Measurements from ENCODE around the gene CDC16. TPM values are rescaled to one million over a fixed set of nuclear protein-coding genes. Genes with fewer than 3 reads are reported as not detected.

The CDC16 gene
- total RNA-seq (57.7 TPM), polyA plus RNA-seq (ENCODE audit: insufficient read depth, low read depth, low replicate concordance) (49.3 TPM)
- long read RNA-seq, donor 1, transcript CDC16-203 (18 exons, 2,203 nt): major isoform, 5 of 9 reads
- long read RNA-seq, donor 1, partial matches to known transcripts: 0 of 9 reads
- long read RNA-seq, donor 1, other reads (novel, unspliced or antisense): 0 of 9 reads
- long read RNA-seq, donor 2, partial matches to known transcripts: 9 of 15 reads
- long read RNA-seq, donor 2, other reads (novel, unspliced or antisense): 0 of 15 reads
- long read RNA-seq, donor 3, transcript CDC16-203 (18 exons, 2,203 nt): major isoform, 11 of 19 reads
- long read RNA-seq, donor 3, partial matches to known transcripts: 0 of 19 reads
- long read RNA-seq, donor 3, other reads (novel, unspliced or antisense): 0 of 19 reads
- long read RNA-seq, donor 4, transcript CDC16-203 (18 exons, 2,203 nt): major isoform, 6 of 14 reads
- long read RNA-seq, donor 4, partial matches to known transcripts: 0 of 14 reads
- long read RNA-seq, donor 4, other reads (novel, unspliced or antisense): 0 of 14 reads
- long read RNA-seq, donor 5: 0 reads
- long read RNA-seq, donor 6, transcript CDC16-203 (18 exons, 2,203 nt): major isoform, 7 of 11 reads
- long read RNA-seq, donor 6, partial matches to known transcripts: 0 of 11 reads
- long read RNA-seq, donor 6, other reads (novel, unspliced or antisense): 0 of 11 reads
- long read RNA-seq, donor 7, transcript CDC16-203 (18 exons, 2,203 nt): major isoform, 14 of 34 reads
- long read RNA-seq, donor 7, partial matches to known transcripts: 3 of 34 reads
- long read RNA-seq, donor 7, other reads (novel, unspliced or antisense): 12 of 34 reads
- long read RNA-seq, donor 8, partial matches to known transcripts: 0 of 7 reads
- long read RNA-seq, donor 8, other reads (novel, unspliced or antisense): 0 of 7 reads
- long read RNA-seq, donor 9, partial matches to known transcripts: 0 of 2 reads
- long read RNA-seq, donor 9, other reads (novel, unspliced or antisense): 0 of 2 reads
- long read RNA-seq, donor 10, partial matches to known transcripts: 0 of 10 reads
- long read RNA-seq, donor 10, other reads (novel, unspliced or antisense): 0 of 10 reads

GRCh38 chr13:114234645-114235421 is at the start of gene CDC16:
CDC16 (plus strand) TSS chr13:114234897; CDS start chr13:114235085, 188 bp downstream.
- H3K36me3 ChIP-seq (ENCODE audit: control insufficient read depth in 2 of 3, insufficient read depth in 3 of 3, low read length in 3 of 3): peaks cover 4 to 24% (median 7%) of the 10 kb centered on the region in 3 donors
- no peaks in the 10 kb centered on the region for H3K9me3 ChIP-seq (ENCODE audit: control insufficient read depth in 2 of 3, insufficient read depth in 1 of 3, low read length in 3 of 3)
- intact Hi-C loops (cut with DNase I): no loop called here
- H3K4me3 ChIP-seq (ENCODE audit: low read length in 3 of 3): peak within 1 kb of the TSS; percentile 68 to 74 (median 74)
- DNase-seq: peak; percentile 93 to 97 (median 95)
- no peak for FAIRE-seq
- peak within 1 kb of the TSS; percentile 65 to 67 for H3K27ac ChIP-seq (ENCODE audit: low read depth in 2 of 2, low read length in 2 of 2)
- H3K27me3 ChIP-seq (ENCODE audit: control insufficient read depth, insufficient read depth, low read length): peaks cover 3% of the 10 kb centered on the region
- peak within 1 kb of the TSS; percentile 52 to 74 (median 57) for H3K9ac ChIP-seq (ENCODE audit: low read length in 3 of 3)
- peak; percentile 19 for TF ChIP-seq CTCF (IDR thresholded peaks at IDR 0.05; ENCODE audit: borderline replicate concordance, extremely low read depth, insufficient read depth)
- H3K4me1 ChIP-seq (ENCODE audit: control insufficient read depth in 2 of 3, insufficient read depth in 2 of 3, low read depth in 1 of 3, low read length in 3 of 3): peaks cover 0 to 5% (median 0%) of the 10 kb centered on the region in 3 donors

- Histone ChIP-seq H3K9ac (ENCODE audit: low read length in 3 of 3) (no peak overlapping the region), H3K27ac (ENCODE audit: low read depth in 2 of 2, low read length in 2 of 2) (no peak overlapping the region), H3K9me3 (ENCODE audit: control insufficient read depth in 2 of 3, insufficient read depth in 1 of 3, low read length in 3 of 3) (no peaks in the 10 kb centered on the region), H3K36me3 (ENCODE audit: control insufficient read depth in 2 of 3, insufficient read depth in 3 of 3, low read length in 3 of 3) (no peaks in the 10 kb centered on the region), H3K4me3 (ENCODE audit: low read length in 3 of 3) (no peak overlapping the region), H3K27me3 (ENCODE audit: control insufficient read depth, insufficient read depth, low read length) (no peaks in the 10 kb centered on the region), H3K4me1 (ENCODE audit: control insufficient read depth in 2 of 3, insufficient read depth in 2 of 3, low read depth in 1 of 3, low read length in 3 of 3) (no peaks in the 10 kb centered on the region)
- DNase-seq (no peak), FAIRE-seq (no peak)
- intact Hi-C loops (cut with DNase I): no loop called here
- TF ChIP-seq CTCF (IDR thresholded peaks at IDR 0.05; ENCODE audit: borderline replicate concordance, extremely low read depth, insufficient read depth): no peak
Observed at GRCh38 chr13:114185182-114185971, 49.3 kb upstream of the CDC16 start.

GRCh38 chr13:114194853-114195252 is 39.8 kb upstream of the CDC16 start:
- Histone ChIP-seq H3K4me3 (ENCODE audit: low read length in 3 of 3) (no peak overlapping the region), H3K27me3 (ENCODE audit: control insufficient read depth, insufficient read depth, low read length) (no peaks in the 10 kb centered on the region), H3K36me3 (ENCODE audit: control insufficient read depth in 2 of 3, insufficient read depth in 3 of 3, low read length in 3 of 3) (no peaks in the 10 kb centered on the region), H3K9ac (ENCODE audit: low read length in 3 of 3) (no peak overlapping the region), H3K27ac (ENCODE audit: low read depth in 2 of 2, low read length in 2 of 2) (no peak overlapping the region), H3K4me1 (ENCODE audit: control insufficient read depth in 2 of 3, insufficient read depth in 2 of 3, low read depth in 1 of 3, low read length in 3 of 3) (no peaks in the 10 kb centered on the region), H3K9me3 (ENCODE audit: control insufficient read depth in 2 of 3, insufficient read depth in 1 of 3, low read length in 3 of 3) (no peaks in the 10 kb centered on the region)
- FAIRE-seq (no peak), DNase-seq (no peak)
- no peak for TF ChIP-seq CTCF (IDR thresholded peaks at IDR 0.05; ENCODE audit: borderline replicate concordance, extremely low read depth, insufficient read depth)
- intact Hi-C loops (cut with DNase I): no loop called here

Measured in kidney (tissue), 22 donors.